MM.1S (cell line): ENCODE measurements around the gene ZSCAN20.

Source experiments
- DNase-seq: peaks from one replicate; pipeline ENCODE4 v3.0.0-alpha.2; 2015
- H2AFZ ChIP-seq: fragments of 300-600 bp; sonication (generic); 2 replicates; pipeline ENCODE4 v1.6.0; 2016; ENCODE audit warnings: antibody characterized with exemption, low read length
- H3F3A ChIP-seq: fragments of 300-600 bp; sonication (generic); 2 replicates; pipeline ENCODE4 v1.6.1; 2016; ENCODE audit warnings: mild to moderate bottlenecking, antibody characterized with exemption, low read length, moderate library complexity, mixed read lengths; ENCODE audit not compliant: insufficient read depth
- H3K27ac ChIP-seq: fragments of 300-600 bp; sonication (generic); 2 replicates; pipeline ENCODE4 v1.5.1; 2016; ENCODE audit warnings: mild to moderate bottlenecking, low read length
- H3K27me3 ChIP-seq: fragments of 300-600 bp; sonication (generic); replicated peaks from 2 replicates; pipeline ENCODE4 v1.6.0; 2016; ENCODE audit warnings: low read length; ENCODE audit not compliant: insufficient read depth
- H3K36me3 ChIP-seq: fragments of 300-600 bp; sonication (generic); replicated peaks from 2 replicates; pipeline ENCODE4 v1.6.1; 2016; ENCODE audit warnings: mild to moderate bottlenecking, low read length, mixed read lengths; ENCODE audit not compliant: insufficient read depth
- H3K4me1 ChIP-seq: fragments of 300-600 bp; sonication (generic); 2 replicates; pipeline ENCODE4 v1.6.1; 2016; ENCODE audit warnings: low read length, mixed read lengths
- H3K4me2 ChIP-seq: fragments of 300-600 bp; sonication (generic); 2 replicates; pipeline ENCODE4 v1.6.0; 2016; ENCODE audit warnings: low read depth, low read length
- H3K4me3 ChIP-seq: fragments of 300-600 bp; sonication (generic); 2 replicates; pipeline ENCODE4 v1.5.1; 2016; ENCODE audit warnings: low read length, mixed read lengths
- H3K79me2 ChIP-seq: fragments of 300-600 bp; sonication (generic); 2 replicates; pipeline ENCODE4 v1.6.1; 2016; ENCODE audit warnings: mixed run types, low read length, mixed read lengths
- H3K9ac ChIP-seq: fragments of 300-600 bp; sonication (generic); 2 replicates; pipeline ENCODE4 v1.6.1; 2016; ENCODE audit warnings: low read length, mixed read lengths
- H3K9me2 ChIP-seq: fragments of 300-600 bp; sonication (generic); replicated peaks from 2 replicates; pipeline ENCODE4 v1.6.1; 2016; ENCODE audit warnings: mild to moderate bottlenecking, low read length, mixed read lengths; ENCODE audit not compliant: insufficient read depth
- H3K9me3 ChIP-seq: fragments of 300-600 bp; sonication (generic); replicated peaks from 2 replicates; pipeline ENCODE4 v1.6.1; 2016; ENCODE audit warnings: mild to moderate bottlenecking, low read length, mixed read lengths; ENCODE audit not compliant: insufficient read depth
- H4K20me1 ChIP-seq: fragments of 300-600 bp; sonication (generic); 2 replicates; pipeline ENCODE4 v1.6.1; 2016; ENCODE audit warnings: mild to moderate bottlenecking, low read length, moderate library complexity, mixed read lengths; ENCODE audit not compliant: insufficient read depth
- CTCF ChIP-seq: fragments of 300-600 bp; sonication (generic); IDR thresholded peaks from 2 replicates; pipeline ENCODE4 v1.5.1; 2016; ENCODE audit warnings: antibody characterized with exemption, low read length, mixed read lengths
- EZH2 ChIP-seq: fragments of 300-600 bp; sonication (generic); optimal IDR thresholded peaks from 2 replicates; pipeline ENCODE3; 2017; ENCODE audit warnings: low read depth, mild to moderate bottlenecking, antibody characterized with exemption, low read length, mixed read lengths
- EZH2phosphoT487 ChIP-seq: fragments of 300-600 bp; sonication (generic); IDR thresholded peaks from 2 replicates; pipeline ENCODE4 v1.6.1; 2018; ENCODE audit warnings: antibody characterized with exemption, low read length

ZSCAN20 gene

GRCh38 chr1:33460144-33460543 is 12.3 kb upstream of the ZSCAN20 start:
- peak overlapping the region; percentile 68; the same call in 1 of the 2 replicates for H3K27ac ChIP-seq
- H3K27me3 ChIP-seq = no peaks in the 10 kb centered on the region
- H3K9me3 ChIP-seq = no peaks in the 10 kb centered on the region
- no peaks in the 10 kb centered on the region for H3K36me3 ChIP-seq
- H3K79me2 ChIP-seq = no peaks in the 10 kb centered on the region
- peak overlapping the region; percentile 36 for H2AFZ ChIP-seq
- peaks cover 14% of the 10 kb centered on the region; the same call in 1 of the 2 replicates for H3F3A ChIP-seq
- H3K9ac ChIP-seq = peak overlapping the region; percentile 32; the same call in 1 of the 2 replicates
- DNase-seq = no peak
- H3K4me1 ChIP-seq = peaks cover 34% of the 10 kb centered on the region
- H4K20me1 ChIP-seq = no peaks in the 10 kb centered on the region
- H3K4me3 ChIP-seq = no peak overlapping the region
- no peaks in the 10 kb centered on the region for H3K9me2 ChIP-seq
- no peak for TF ChIP-seq CTCF
- no peak for TF ChIP-seq EZH2
- peak overlapping the region; percentile 68 for H3K4me2 ChIP-seq

GRCh38 chr1:33460947-33461629 is 11.4 kb upstream of the ZSCAN20 start:
- Histone ChIP-seq H3F3A (peaks cover 14% of the 10 kb centered on the region; the same call in 1 of the 2 replicates), H3K79me2 (no peaks in the 10 kb centered on the region), H2AFZ (0 out of 2 replicates have a peak overlapping the region, but pooled peaks have one; percentile 36), H3K9me3 (no peaks in the 10 kb centered on the region), H3K9me2 (no peaks in the 10 kb centered on the region), H3K36me3 (no peaks in the 10 kb centered on the region), H3K27me3 (no peaks in the 10 kb centered on the region), H3K4me3 (peak overlapping the region; percentile 26; the same call in 1 of the 2 replicates), H3K27ac (peak overlapping the region; percentile 68), H3K4me2 (peak overlapping the region; percentile 68; the same call in 1 of the 2 replicates), H3K9ac (peak overlapping the region; percentile 32; the same call in 1 of the 2 replicates), H4K20me1 (no peaks in the 10 kb centered on the region), H3K4me1 (peaks cover 34% of the 10 kb centered on the region)
- peak; percentile 45 for DNase-seq
- TF ChIP-seq CTCF (no peak), EZH2 (no peak), EZH2phosphoT487 (no peak)

GRCh38 chr1:33462405-33463164 is 9.9 kb upstream of the ZSCAN20 start:
- no peaks in the 10 kb centered on the region for H3K9me2 ChIP-seq
- H3K9ac ChIP-seq = no peak overlapping the region
- no peaks in the 10 kb centered on the region for H3K79me2 ChIP-seq
- no peak for DNase-seq
- no peak overlapping the region for H3K27ac ChIP-seq
- H3K9me3 ChIP-seq = no peaks in the 10 kb centered on the region
- H3K27me3 ChIP-seq = no peaks in the 10 kb centered on the region
- no peaks in the 10 kb centered on the region for H3K36me3 ChIP-seq
- H2AFZ ChIP-seq = no peak overlapping the region
- H3K4me3 ChIP-seq = no peak overlapping the region
- H3F3A ChIP-seq = peaks cover 14% of the 10 kb centered on the region; the same call in 1 of the 2 replicates
- no peak overlapping the region for H3K4me2 ChIP-seq
- no peaks in the 10 kb centered on the region for H4K20me1 ChIP-seq
- H3K4me1 ChIP-seq = peaks cover 34% of the 10 kb centered on the region
- TF ChIP-seq EZH2phosphoT487 = no peak
- no peak for TF ChIP-seq EZH2
- TF ChIP-seq CTCF = no peak
